ENCODE measurements around the gene TMPRSS15.

GRCh38 chr21:18248171-18248570 is 155.4 kb downstream of the TMPRSS15 start:
- TF ChIP-seq CTCF (IDR thresholded peaks at IDR 0.05) (no peak), POLR2AphosphoS5 (IDR thresholded peaks at IDR 0.05) (no peak), POLR2A (IDR thresholded peaks at IDR 0.05) (no peak)
